Measurements from ENCODE around the gene CRYBA2. TPM values are rescaled to one million over a fixed set of nuclear protein-coding genes. Genes with fewer than 3 reads are reported as not detected.

The CRYBA2 gene
- total RNA-seq, 2 experiments from 2014 or later = not detected

DNA sequence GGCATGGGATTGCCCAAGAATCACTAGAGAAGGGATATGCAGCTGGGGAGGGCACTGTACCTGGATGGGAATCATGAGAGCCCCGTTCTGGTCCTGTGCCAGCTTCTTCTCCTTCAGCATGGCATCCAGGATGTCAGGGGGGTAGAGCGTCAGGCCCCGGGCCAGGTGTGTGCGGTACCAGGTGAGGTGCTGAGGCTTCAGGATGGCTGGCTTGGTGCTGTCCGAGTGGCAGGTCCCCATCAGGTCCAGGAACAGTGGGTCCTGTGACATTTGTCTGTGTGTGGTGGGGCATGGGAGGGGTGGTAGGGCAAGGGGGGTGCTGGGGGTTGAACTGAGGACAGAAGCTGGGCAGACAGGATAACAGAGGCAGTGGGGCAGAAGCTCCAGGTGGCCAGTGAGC is 34.9 kb upstream of the CRYBA2 start:
- Mint-ChIP-seq H3K27ac (no peak overlapping the region), H3K9me3 (no peaks in the 10 kb centered on the region), H3K27me3 (peaks cover 24% of the 10 kb centered on the region), H3K4me3 (no peak overlapping the region), H3K4me1 (peaks cover 1% of the 10 kb centered on the region), H3K36me3 (no peaks in the 10 kb centered on the region)
- DNase-seq = no peak

DNA sequence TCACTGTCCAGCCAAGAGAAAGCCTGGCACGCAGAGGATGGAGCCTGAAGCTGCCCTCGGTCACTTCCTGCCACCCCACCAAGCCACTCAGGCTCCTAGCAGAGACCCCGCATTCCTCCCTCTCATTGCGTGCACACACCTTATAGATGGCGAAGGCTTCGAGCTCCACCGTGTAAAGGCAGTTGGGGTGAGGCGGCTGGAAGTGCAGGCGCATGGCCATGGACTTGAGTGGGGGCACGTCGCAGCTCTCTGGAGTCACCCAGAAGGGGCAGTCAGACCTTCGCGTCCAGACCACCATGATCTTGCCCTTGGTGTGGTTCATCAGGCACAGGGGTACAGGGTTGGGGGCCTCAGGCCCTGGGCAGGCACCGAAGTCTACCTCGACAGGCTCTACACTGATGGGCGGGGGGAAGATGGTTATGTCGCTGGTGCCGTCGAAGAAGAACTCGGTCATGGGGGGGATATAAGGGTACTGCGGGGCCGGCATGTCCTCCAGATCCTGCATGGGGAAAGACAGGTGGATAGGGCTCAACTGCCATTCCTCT is 34.4 kb upstream of the CRYBA2 start:
- Mint-ChIP-seq H3K4me1 (peaks cover 1% of the 10 kb centered on the region), H3K27ac (no peak overlapping the region), H3K36me3 (no peaks in the 10 kb centered on the region)

GRCh38 chr2:219026946-219027345 is 33.7 kb upstream of the CRYBA2 start:
- H3K27ac Mint-ChIP-seq = no peak overlapping the region
- no peaks in the 10 kb centered on the region for H3K36me3 Mint-ChIP-seq
- no peak overlapping the region for H3K4me3 Mint-ChIP-seq
- no peak for DNase-seq
- no peaks in the 10 kb centered on the region for H3K9me3 Mint-ChIP-seq
- peaks cover 13% of the 10 kb centered on the region for H3K27me3 Mint-ChIP-seq
- peaks cover 1% of the 10 kb centered on the region for H3K4me1 Mint-ChIP-seq

More for the DNA sequence above, 34.4 kb upstream of the CRYBA2 start:
- no peaks in the 10 kb centered on the region for H3K9me3 Mint-ChIP-seq
- no peak for DNase-seq
- peaks cover 19% of the 10 kb centered on the region for H3K27me3 Mint-ChIP-seq
- H3K4me3 Mint-ChIP-seq = no peak overlapping the region

DNA sequence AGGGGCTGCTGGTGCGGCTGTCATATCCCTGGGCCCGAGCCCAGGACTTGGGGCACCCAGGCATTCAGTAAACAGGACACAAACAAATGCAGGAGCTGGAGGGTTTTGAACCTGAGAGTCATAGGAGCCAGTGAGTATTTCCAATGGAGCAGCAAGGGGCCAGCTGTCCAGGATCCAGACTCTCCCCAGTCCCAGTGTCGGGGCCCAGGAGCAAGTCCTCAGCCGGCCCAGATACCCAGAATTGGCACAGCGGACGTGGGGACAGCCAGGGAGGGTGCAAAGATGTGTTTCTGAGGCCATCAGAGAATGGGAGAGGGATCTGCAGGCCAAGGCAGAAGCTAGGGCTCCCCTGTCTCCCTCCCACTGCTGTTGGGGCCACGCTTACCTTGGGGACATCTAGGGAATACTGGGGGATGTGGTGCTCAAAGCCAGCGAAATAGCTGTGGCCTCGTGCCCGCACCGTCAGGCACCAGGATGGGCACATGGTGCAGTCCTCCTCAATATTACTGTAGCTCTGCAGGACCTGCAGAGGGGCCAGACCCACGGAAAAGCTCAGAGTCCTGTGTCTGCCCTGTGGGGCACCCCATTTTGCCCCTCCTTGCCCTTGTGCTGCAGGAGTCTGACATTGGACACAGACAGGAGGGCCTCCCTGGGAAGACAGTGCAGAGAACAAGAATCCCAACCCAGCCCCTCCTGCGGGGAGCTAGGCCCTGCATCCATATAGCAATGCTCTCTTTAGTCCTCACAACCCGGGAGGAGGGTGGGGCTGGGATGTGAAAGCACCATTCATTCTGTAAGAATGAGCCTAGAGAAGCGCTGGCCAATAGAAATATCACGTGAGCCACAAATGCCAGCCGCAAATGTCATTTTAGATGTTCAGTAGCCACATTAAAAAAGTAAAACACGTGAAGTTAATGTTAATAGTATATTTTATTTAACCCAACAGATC is 32.7 kb upstream of the CRYBA2 start:
- no peak overlapping the region for H3K4me3 Mint-ChIP-seq
- no peaks in the 10 kb centered on the region for H3K36me3 Mint-ChIP-seq
- H3K27ac Mint-ChIP-seq = no peak overlapping the region
- no peak for DNase-seq
- peaks cover 6% of the 10 kb centered on the region for H3K27me3 Mint-ChIP-seq
- H3K4me1 Mint-ChIP-seq = peaks cover 1% of the 10 kb centered on the region
- no peaks in the 10 kb centered on the region for H3K9me3 Mint-ChIP-seq

DNA sequence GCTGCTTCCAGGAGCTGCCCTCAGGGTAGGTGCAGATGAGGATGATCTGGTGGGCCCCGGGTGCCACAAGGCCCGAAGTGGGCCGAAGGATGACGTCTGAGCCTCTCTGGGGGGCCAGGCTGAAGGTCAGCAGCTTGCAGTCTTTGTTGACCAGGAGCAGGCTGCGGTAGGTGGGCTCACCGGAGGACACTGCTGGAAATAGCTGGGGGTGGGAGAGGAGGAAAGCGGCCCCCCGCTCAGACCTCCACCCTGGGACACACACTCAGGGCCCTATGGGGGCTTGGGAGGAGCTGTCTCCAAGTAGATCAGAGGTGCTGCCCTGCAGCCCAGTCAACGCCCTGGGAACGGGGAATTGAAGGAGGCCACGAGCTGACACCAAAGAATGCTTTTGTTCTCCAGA is 30.8 kb upstream of the CRYBA2 start:
- H3K4me3 Mint-ChIP-seq = no peak overlapping the region
- no peak overlapping the region for H3K27ac Mint-ChIP-seq
- no peak for DNase-seq
- no peaks in the 10 kb centered on the region for H3K36me3 Mint-ChIP-seq
- no peaks in the 10 kb centered on the region for H3K9me3 Mint-ChIP-seq
- H3K4me1 Mint-ChIP-seq = no peaks in the 10 kb centered on the region
- H3K27me3 Mint-ChIP-seq = no peaks in the 10 kb centered on the region

GRCh38 chr2:219023045-219023605 is 29.9 kb upstream of the CRYBA2 start:
- Mint-ChIP-seq H3K9me3 (no peaks in the 10 kb centered on the region), H3K27me3 (no peaks in the 10 kb centered on the region), H3K36me3 (no peaks in the 10 kb centered on the region), H3K4me3 (no peak overlapping the region), H3K27ac (no peak overlapping the region), H3K4me1 (no peaks in the 10 kb centered on the region)
- DNase-seq = no peak

- Mint-ChIP-seq H3K36me3 (no peaks in the 10 kb centered on the region), H3K4me1 (no peaks in the 10 kb centered on the region), H3K27ac (no peak overlapping the region), H3K9me3 (no peaks in the 10 kb centered on the region), H3K27me3 (no peaks in the 10 kb centered on the region), H3K4me3 (no peak overlapping the region)
- no peak for DNase-seq
These were observed 29.4 kb upstream of the CRYBA2 start for GRCh38 chr2:219022616-219023015.

DNA sequence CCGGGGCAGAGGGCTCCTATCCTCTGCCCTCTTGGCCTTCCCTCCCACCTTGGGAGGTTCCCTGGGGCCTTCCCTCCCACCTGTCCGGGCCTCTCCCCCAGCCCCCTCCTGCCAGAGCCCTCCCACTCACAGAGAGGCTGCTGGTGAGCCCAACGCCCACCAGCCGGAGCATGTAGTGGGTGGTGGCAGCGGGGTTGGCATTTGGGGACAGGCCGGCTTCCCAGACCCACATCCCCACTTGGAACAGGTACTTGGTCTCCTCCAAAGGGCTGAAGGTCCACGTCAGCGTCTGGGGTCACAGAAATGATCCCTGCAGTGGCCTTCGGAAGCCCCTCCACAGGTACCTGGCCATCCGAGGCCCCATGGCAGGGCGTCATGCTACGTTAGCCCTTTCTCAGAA is 28.8 kb upstream of the CRYBA2 start:
- Mint-ChIP-seq H3K4me1 (no peaks in the 10 kb centered on the region), H3K36me3 (no peaks in the 10 kb centered on the region), H3K27me3 (no peaks in the 10 kb centered on the region), H3K27ac (no peak overlapping the region), H3K4me3 (no peak overlapping the region), H3K9me3 (no peaks in the 10 kb centered on the region)
- DNase-seq = no peak

- Mint-ChIP-seq H3K9me3 (no peaks in the 10 kb centered on the region), H3K4me1 (no peaks in the 10 kb centered on the region), H3K4me3 (no peak overlapping the region), H3K27me3 (no peaks in the 10 kb centered on the region), H3K27ac (no peak overlapping the region), H3K36me3 (no peaks in the 10 kb centered on the region)
- no peak for DNase-seq
These were observed 28.4 kb upstream of the CRYBA2 start for GRCh38 chr2:219021591-219021990.

GRCh38 chr2:219020604-219021365 is 27.6 kb upstream of the CRYBA2 start:
- Mint-ChIP-seq H3K9me3 (no peaks in the 10 kb centered on the region), H3K4me1 (no peaks in the 10 kb centered on the region), H3K27ac (no peak overlapping the region), H3K36me3 (no peaks in the 10 kb centered on the region), H3K4me3 (no peak overlapping the region), H3K27me3 (no peaks in the 10 kb centered on the region)
- no peak for DNase-seq

- H3K36me3 Mint-ChIP-seq = no peaks in the 10 kb centered on the region
- no peaks in the 10 kb centered on the region for H3K9me3 Mint-ChIP-seq
- H3K4me1 Mint-ChIP-seq = no peaks in the 10 kb centered on the region
- H3K4me3 Mint-ChIP-seq = no peak overlapping the region
- no peak overlapping the region for H3K27ac Mint-ChIP-seq
- H3K27me3 Mint-ChIP-seq = peaks cover 3% of the 10 kb centered on the region
- no peak for DNase-seq
These were observed 26.2 kb upstream of the CRYBA2 start for GRCh38 chr2:219019436-219019835.

DNA sequence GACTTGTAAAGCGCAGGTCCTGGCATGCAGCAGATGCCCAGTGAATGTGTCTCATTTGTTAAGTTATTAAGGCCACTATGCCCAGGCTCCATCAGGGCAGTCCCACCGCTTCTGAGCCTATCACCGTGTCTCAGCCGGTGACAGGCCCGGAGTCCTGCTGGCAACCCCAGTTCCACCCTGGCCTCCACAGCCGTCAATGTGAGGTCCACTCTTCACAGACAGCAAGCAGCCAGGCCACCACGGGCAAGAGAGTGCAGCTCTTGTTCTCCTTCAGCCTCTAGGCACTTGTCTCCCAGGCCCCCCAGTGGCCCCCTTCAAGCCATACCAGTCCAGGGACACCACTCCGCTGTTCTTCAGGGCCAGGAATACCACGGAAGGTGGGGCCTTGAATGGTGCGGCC is 25.5 kb upstream of the CRYBA2 start:
- no peak overlapping the region for H3K4me3 Mint-ChIP-seq
- H3K27me3 Mint-ChIP-seq = peaks cover 7% of the 10 kb centered on the region
- H3K9me3 Mint-ChIP-seq = no peaks in the 10 kb centered on the region
- no peaks in the 10 kb centered on the region for H3K36me3 Mint-ChIP-seq
- no peak for DNase-seq
- no peak overlapping the region for H3K27ac Mint-ChIP-seq
- no peaks in the 10 kb centered on the region for H3K4me1 Mint-ChIP-seq

DNA sequence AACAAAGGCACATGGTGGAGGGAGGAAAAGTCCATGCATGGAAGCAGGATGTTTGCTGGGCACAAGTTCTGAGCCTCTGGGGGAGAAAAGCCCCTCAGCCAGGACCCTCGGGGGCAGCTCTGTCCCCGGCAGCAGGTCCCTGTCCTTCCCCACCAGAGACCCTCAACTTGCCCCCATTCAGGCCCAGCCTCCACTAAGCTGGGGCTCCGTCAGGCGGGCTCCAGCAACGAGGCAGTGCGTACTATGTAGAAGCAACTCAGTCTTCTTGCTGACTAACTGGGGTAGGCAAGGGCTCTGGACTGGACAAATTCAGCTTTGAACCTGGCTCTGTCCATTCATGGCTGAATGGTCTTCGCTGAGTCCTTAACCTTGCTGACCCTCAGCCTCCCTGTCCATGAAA is 25.1 kb upstream of the CRYBA2 start:
- Mint-ChIP-seq H3K9me3 (no peaks in the 10 kb centered on the region), H3K4me1 (no peaks in the 10 kb centered on the region), H3K4me3 (no peak overlapping the region), H3K27ac (no peak overlapping the region), H3K36me3 (no peaks in the 10 kb centered on the region), H3K27me3 (peaks cover 10% of the 10 kb centered on the region)
- no peak for DNase-seq

DNA sequence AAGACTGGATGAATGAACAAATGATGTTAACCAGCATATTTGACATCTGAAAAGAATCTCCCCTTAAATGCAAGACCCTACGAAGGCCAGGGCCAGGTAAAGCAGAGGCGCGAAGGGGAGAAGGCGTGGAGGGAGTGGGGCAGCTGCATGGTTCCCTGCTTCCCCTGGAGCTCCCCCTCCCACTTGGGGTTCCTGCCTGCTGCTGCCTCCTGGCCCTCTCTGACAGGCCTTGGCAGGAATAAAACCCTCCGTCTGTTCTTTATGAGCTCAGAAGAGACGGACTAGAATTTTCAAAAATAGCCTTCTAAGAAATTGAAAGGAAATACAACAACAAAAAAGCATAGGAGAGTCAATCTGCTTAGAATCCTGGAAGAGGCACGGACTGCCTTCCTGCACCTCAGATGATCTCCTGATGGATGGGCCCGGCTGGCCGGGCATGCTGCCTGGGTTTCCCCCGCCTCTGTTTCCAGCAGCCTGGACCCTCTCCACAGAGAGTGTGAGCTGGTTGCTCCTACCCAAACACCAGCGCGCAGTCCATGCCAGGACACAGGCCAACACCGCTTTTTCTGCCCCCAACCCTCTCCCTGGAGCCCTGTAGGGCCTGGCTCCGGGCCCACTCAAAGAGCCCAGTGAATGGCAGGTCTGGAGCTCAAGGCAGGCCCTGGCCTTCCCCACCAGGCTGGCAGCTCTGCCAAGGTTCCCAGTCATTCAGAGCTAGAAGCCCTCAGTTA is 24.1 kb upstream of the CRYBA2 start:
- Mint-ChIP-seq H3K9me3 (no peaks in the 10 kb centered on the region), H3K4me3 (no peak overlapping the region), H3K36me3 (no peaks in the 10 kb centered on the region), H3K27ac (no peak overlapping the region), H3K27me3 (peaks cover 12% of the 10 kb centered on the region), H3K4me1 (no peaks in the 10 kb centered on the region)
- DNase-seq = no peak
